Panc1 (cell line): ENCODE data around the gene UBE2K. TPM values are rescaled to one million over a fixed set of nuclear protein-coding genes. Genes with fewer than 3 reads are reported as not detected.
"Not testable (repeated sequence)": the region's sequence is repeated elsewhere in the genome, so short reads cannot be mapped to it uniquely, and the experiment has no call there.

ENCODE experiments used
- ATAC-seq: fragments of 200-7000 bp; cut with Tn5 transposase; 2 replicates; pipeline ENCODE4 v1.9.1; 2020; ENCODE audit warnings: mild to moderate bottlenecking, moderate library complexity
- BruUV-seq: library from RNA; stranded (reverse); fragments of 400-500 nt; replicated peaks from 2 replicates; lab custom pipeline; 2021; lab: Mats Ljungman, UMichigan
- CTCF ChIA-PET: fragments of 300-600 bp; sonication (Branson Sonifier 250); formaldehyde crosslinking; loops from one replicate; lab custom pipeline; 2022; ENCODE audit warnings: antibody characterized with exemption; lab: Charles Lee
- POLR2A ChIA-PET: fragments of 300-600 bp; sonication (Branson Sonifier 250); formaldehyde crosslinking; loops from one replicate; lab custom pipeline; 2022; ENCODE audit warnings: antibody characterized with exemption; lab: Charles Lee
- DNase-seq: peaks from one replicate; pipeline ENCODE4 v3.0.0-alpha.2; 2010; ENCODE audit warnings: low read depth, low spot score
- H3K27ac ChIP-seq: 2 replicates; pipeline ENCODE4 v1.5.1; 2011; ENCODE audit warnings: mild to moderate bottlenecking, low read length, inconsistent platforms
- H3K27me3 ChIP-seq: fragments of 200-500 bp; sonication (Bioruptor generic); 2 replicates; pipeline ENCODE4 v1.6.0; 2014; ENCODE audit warnings: low read length, inconsistent platforms; ENCODE audit not compliant: control insufficient read depth, insufficient read depth
- H3K36me3 ChIP-seq: fragments of 200-500 bp; sonication (Bioruptor generic); 2 replicates; pipeline ENCODE4 v1.5.1; 2014; ENCODE audit warnings: inconsistent platforms, mild to moderate bottlenecking, low read length, moderate library complexity; ENCODE audit not compliant: control insufficient read depth, insufficient read depth
- H3K4me1 ChIP-seq: 2 replicates; pipeline ENCODE4 v1.5.1; 2011; ENCODE audit warnings: inconsistent platforms, mild to moderate bottlenecking, low read length, moderate library complexity; ENCODE audit not compliant: control insufficient read depth, insufficient read depth
- H3K4me3 ChIP-seq, 2 experiments: 2 replicates each; pipeline ENCODE4 v1.5.1; 2011 to 2012; ENCODE audit warnings: low read depth in 2 of 2, low read length in 2 of 2, mild to moderate bottlenecking in 2 of 2, inconsistent platforms in 1 of 2, moderate library complexity in 1 of 2
- H3K9me3 ChIP-seq: fragments of 200-500 bp; sonication (Bioruptor generic); 2 replicates; pipeline ENCODE4 v1.5.1; 2014; ENCODE audit warnings: low read depth, mild to moderate bottlenecking, inconsistent platforms, low read length, moderate library complexity; ENCODE audit not compliant: control insufficient read depth, insufficient read depth
- CTCF ChIP-seq: fragments of 450-650 bp; IDR thresholded peaks from 2 replicates; pipeline ENCODE4 v1.5.1; 2017; ENCODE audit warnings: mild to moderate bottlenecking
- POLR2AphosphoS5 ChIP-seq: IDR thresholded peaks from 2 replicates; pipeline ENCODE4 v1.6.1; 2012; ENCODE audit warnings: mild to moderate bottlenecking, low read depth, low read length, moderate library complexity
- REST ChIP-seq, 2 experiments: IDR thresholded peaks; 2 replicates each; pipeline ENCODE4 v1.6.1; 2011 to 2012; ENCODE audit warnings: low read depth in 2 of 2, control low read depth in 1 of 2, low read length in 1 of 2, mild to moderate bottlenecking in 1 of 2, moderate library complexity in 1 of 2; ENCODE audit not compliant: insufficient read depth in 1 of 2
- SIN3A ChIP-seq: IDR thresholded peaks from 2 replicates; pipeline ENCODE4 v1.6.1; 2012; ENCODE audit warnings: low read depth, mild to moderate bottlenecking, low read length, moderate library complexity, borderline replicate concordance; ENCODE audit not compliant: insufficient read depth
- TCF7L2 ChIP-seq: IDR thresholded peaks from 2 replicates; pipeline ENCODE4 v1.6.1; 2011; ENCODE audit warnings: mild to moderate bottlenecking, low read depth, low read length, inconsistent platforms
- in situ Hi-C: cut with HindIII; loops from 2 replicates; pipeline ENCODE4 v1.10.0; 2016; ENCODE audit warnings: low sequenced_read_pairs, low pct_unique_long_range_greater_than_20kb
- intact Hi-C: fragments of 100-400 bp; cut with micrococcal nuclease; formaldehyde crosslinking; loops from one replicate; pipeline ENCODE4 v1.10.0; 2022; ENCODE audit not compliant: unreplicated experiment
- total RNA-seq: library from RNA; stranded (reverse); gene quantifications from one replicate; pipeline ENCODE4 v1.2.1, GENCODE V29; 2021; ENCODE audit not compliant: unreplicated experiment

UBE2K gene
- total RNA-seq, 1 experiment from 2014 or later: 84.1 TPM

GRCh38 chr4:39813761-39814160 lies 115.8 kb downstream of the UBE2K start:
- in situ Hi-C loops, intact Hi-C loops, H3K4me3 ChIP-seq, H3K27ac ChIP-seq, DNase-seq, H3K9me3 ChIP-seq, ATAC-seq, BruUV-seq, CTCF ChIA-PET, POLR2A ChIA-PET, H3K36me3 ChIP-seq, H3K27me3 ChIP-seq: not testable (repeated sequence)
- peaks cover 23% of the 10 kb centered on the region for H3K4me1 ChIP-seq

- Histone ChIP-seq H3K36me3 (no peaks in the 10 kb centered on the region), H3K27ac (peak overlapping the region; percentile 79), H3K4me1 (peaks cover 23% of the 10 kb centered on the region), H3K27me3 (no peaks in the 10 kb centered on the region), H3K9me3 (no peaks in the 10 kb centered on the region), H3K4me3 (peak overlapping the region in 1 of 2 experiments; percentile 25; a peak in 2 of 4 replicates)
- in situ Hi-C loops (no loop called here), intact Hi-C loops (loop anchor here (5.0 kb wide), 1 partner anchor 117 kb away; the partner anchor contains the start of gene UBE2K)
- ChIA-PET POLR2A (no interaction called here), CTCF (no interaction called here)
- DNase-seq (no peak), ATAC-seq (peak; percentile 7; the same call in 1 of the 2 replicates)
- BruUV-seq: no TSS peak
- TF ChIP-seq POLR2AphosphoS5 (no peak), SIN3A (no peak), TCF7L2 (no peak), CTCF (no peak), REST (IDR thresholded peaks at IDR 0.05; ENCODE audit: insufficient read depth in 1 of 2, low read depth in 2 of 2, low read length in 1 of 2) (no peak)
Observed at GRCh38 chr4:39814403-39815185, 116.7 kb downstream of the UBE2K start.

- Histone ChIP-seq H3K4me1 (peaks cover 28% of the 10 kb centered on the region), H3K9me3 (no peaks in the 10 kb centered on the region), H3K36me3 (no peaks in the 10 kb centered on the region), H3K27me3 (no peaks in the 10 kb centered on the region), H3K4me3 (no peak overlapping the region), H3K27ac (peak overlapping the region; percentile 29; the same call in 1 of the 2 replicates)
- ATAC-seq: no peak
- intact Hi-C loops (loop anchor here (5.0 kb wide), 1 partner anchor 121 kb away; the partner anchor contains the start of gene UBE2K), in situ Hi-C loops (no loop called here)
- POLR2A ChIA-PET: no interaction called here
- no peak for TF ChIP-seq CTCF
- TF ChIP-seq SIN3A: no peak
- no peak for TF ChIP-seq POLR2AphosphoS5
- no peak for TF ChIP-seq TCF7L2
- no peak for TF ChIP-seq REST (IDR thresholded peaks at IDR 0.05; ENCODE audit: insufficient read depth in 1 of 2, low read depth in 2 of 2, low read length in 1 of 2)
- no peak for DNase-seq
- CTCF ChIA-PET: no interaction called here
- BruUV-seq: no TSS peak
Observed at GRCh38 chr4:39818646-39819045, 120.7 kb downstream of the UBE2K start.
